CD14-positive monocyte (primary cell): ENCODE data around the gene SART3. TPM values are rescaled to one million over a fixed set of nuclear protein-coding genes. Genes with fewer than 3 reads are reported as not detected.
"Not testable (repeated sequence)": the region's sequence is repeated elsewhere in the genome, so short reads cannot be mapped to it uniquely, and the experiment has no call there.

Experiments used
- DNase-seq, 3 donors: peaks; one replicate each; pipeline ENCODE4 v3.0.0-alpha.2; 2011 to 2022
- H2AFZ ChIP-seq: 2 replicates; pipeline ENCODE4 v1.6.0; 2012; ENCODE audit warnings: mild to moderate bottlenecking, low read depth, low read length, inconsistent platforms; ENCODE audit not compliant: insufficient read depth, poor library complexity, severe bottlenecking
- H3K27ac ChIP-seq, 2 donors: 1 replicate in 1 of 2; 2 replicates in 1 of 2; pipeline ENCODE4 v1.5.1; 2012 to 2013; ENCODE audit warnings: low read length in 2 of 2, control low read depth in 1 of 2, inconsistent platforms in 1 of 2, low read depth in 1 of 2, mild to moderate bottlenecking in 1 of 2
- H3K27me3 ChIP-seq, 2 donors: one replicate each; pipeline versions ENCODE4 v1.6.0 to v1.6.1; 2011 to 2013; ENCODE audit warnings: low read length in 2 of 2; ENCODE audit not compliant: control insufficient read depth in 2 of 2, insufficient read depth in 2 of 2
- H3K36me3 ChIP-seq, 2 donors: replicated peaks in 1 of 2; 1 replicate in 1 of 2; 2 replicates in 1 of 2; pipeline versions ENCODE4 v1.5.1 to v1.6.1; 2012 to 2013; ENCODE audit warnings: low read length in 2 of 2, control low read depth in 1 of 2, inconsistent platforms in 1 of 2, mild to moderate bottlenecking in 1 of 2; ENCODE audit not compliant: insufficient read depth in 2 of 2, control insufficient read depth in 1 of 2
- H3K4me1 ChIP-seq, 2 donors: 1 replicate in 1 of 2; 2 replicates in 1 of 2; pipeline versions ENCODE4 v1.5.1 to v1.6.1; 2012 to 2013; ENCODE audit warnings: low read length in 2 of 2, control low read depth in 1 of 2, inconsistent platforms in 1 of 2, mild to moderate bottlenecking in 1 of 2, moderate library complexity in 1 of 2; ENCODE audit not compliant: insufficient read depth in 2 of 2, control insufficient read depth in 1 of 2
- H3K4me2 ChIP-seq: replicated peaks from 2 replicates; pipeline ENCODE3; 2012; ENCODE audit warnings: low read length, moderate library complexity, mild to moderate bottlenecking; ENCODE audit not compliant: poor library complexity, severe bottlenecking; ENCODE audit errors: extremely low read depth
- H3K4me3 ChIP-seq, 3 experiments: fragments of 200-600 bp in 1 of 3; sonication (generic) in 1 of 3; replicated peaks in 1 of 3; 1 replicate in 2 of 3; 2 replicates in 1 of 3; pipeline ENCODE4 v1.5.1; 2011 to 2013; ENCODE audit warnings: low read length in 3 of 3, mild to moderate bottlenecking in 3 of 3, control low read depth in 2 of 3, low read depth in 2 of 3, inconsistent platforms in 1 of 3, moderate library complexity in 1 of 3
- H3K79me2 ChIP-seq: 2 replicates; pipeline ENCODE4 v1.6.0; 2012; ENCODE audit warnings: mild to moderate bottlenecking, control low read depth, inconsistent platforms, low read length, moderate library complexity; ENCODE audit not compliant: insufficient read depth
- H3K9ac ChIP-seq: 2 replicates; pipeline ENCODE4 v1.6.0; 2017; ENCODE audit warnings: low read length, mild to moderate bottlenecking; ENCODE audit not compliant: insufficient read depth, poor library complexity, severe bottlenecking
- H3K9me3 ChIP-seq, 2 donors: replicated peaks in 1 of 2; 1 replicate in 1 of 2; 2 replicates in 1 of 2; pipeline versions ENCODE4 v1.5.1 to v1.6.1; 2012 to 2013; ENCODE audit warnings: low read length in 2 of 2, control low read depth in 1 of 2; ENCODE audit not compliant: control insufficient read depth in 1 of 2, insufficient read depth in 1 of 2
- H4K20me1 ChIP-seq: 2 replicates; pipeline ENCODE4 v1.6.0; 2012; ENCODE audit warnings: mild to moderate bottlenecking, low read length, control low read depth, moderate library complexity; ENCODE audit not compliant: insufficient read depth
- H3K27ac Mint-ChIP-seq, 7 donors: one replicate each; pipeline ENCODE4 v1.8.0; 2020; ENCODE audit warnings: mild to moderate bottlenecking in 7 of 7, mixed read lengths in 7 of 7, moderate library complexity in 6 of 7, inconsistent platforms in 2 of 7
- H3K27me3 Mint-ChIP-seq, 3 donors: one replicate each; pipeline ENCODE4 v1.8.0; 2021 to 2022; ENCODE audit warnings: low read depth in 3 of 3, mild to moderate bottlenecking in 3 of 3, mixed read lengths in 3 of 3, moderate library complexity in 3 of 3, inconsistent platforms in 1 of 3
- H3K36me3 Mint-ChIP-seq, 2 donors: one replicate each; pipeline ENCODE4 v1.8.0; 2020; ENCODE audit warnings: mixed read lengths in 2 of 2, inconsistent platforms in 1 of 2, mild to moderate bottlenecking in 1 of 2
- H3K4me1 Mint-ChIP-seq: one replicate; pipeline ENCODE4 v1.8.0; 2020; ENCODE audit warnings: mild to moderate bottlenecking, mixed read lengths
- H3K4me3 Mint-ChIP-seq, 2 donors: one replicate each; pipeline ENCODE4 v1.8.0; 2020; ENCODE audit warnings: mild to moderate bottlenecking in 2 of 2, mixed read lengths in 2 of 2, moderate library complexity in 1 of 2
- H3K9me3 Mint-ChIP-seq, 7 donors: one replicate each; pipeline ENCODE4 v1.8.0; 2020 to 2022; ENCODE audit warnings: mixed read lengths in 7 of 7, mild to moderate bottlenecking in 6 of 7, moderate library complexity in 6 of 7, inconsistent platforms in 2 of 7
- CTCF ChIP-seq: fragments of 200-600 bp; IDR thresholded peaks from one replicate; pipeline ENCODE4 v1.8.0; 2022; ENCODE audit warnings: antibody characterized with exemption, mild to moderate bottlenecking
- WGBS: methylation state at CpG from one replicate; pipeline ENCODE4 v1.1.5; 2013; ENCODE audit warnings: missing lambda C conversion rate; ENCODE audit not compliant: insufficient coverage; 5-methylcytosine and 5-hydroxymethylcytosine counted together
- intact Hi-C, 2 donors: fragments of 100-400 bp; cut with micrococcal nuclease; formaldehyde crosslinking; loops; one replicate each; pipeline versions ENCODE4 v1.15.0 to v1.15.1; 2023
- polyA plus RNA-seq, 3 donors: library from polyadenylated mRNA; depleted of rRNA in 1 of 3; unstranded in 2 of 3; stranded (reverse) in 1 of 3; fragments of 300-500 nt in 2 of 3; fragments of >200 nt in 1 of 3; fragmentation: Illumina TruSeq in 2 of 3; gene quantifications; 1 replicate in 2 of 3; 2 replicates in 1 of 3; pipeline ENCODE4 v1.2.3, GENCODE V29; 2012 to 2021

The SART3 gene
- polyA plus RNA-seq, 3 donors: 10.3 to 20.9 (median 20.6) TPM

GRCh38 chr12:108485371-108485770, 75.6 kb downstream of the SART3 start:
- H3K4me1 Mint-ChIP-seq, H3K27ac Mint-ChIP-seq, H3K4me2 ChIP-seq: not testable (repeated sequence)

GRCh38 chr12:108484845-108485244, 76.1 kb downstream of the SART3 start:
- H3K27me3 Mint-ChIP-seq: peaks cover 15 to 23% (median 15%) of the 10 kb centered on the region in 3 donors
- TF ChIP-seq CTCF: no peak
- Histone ChIP-seq H3K79me2 (no peaks in the 10 kb centered on the region), H3K9ac (no peak overlapping the region), H3K4me3 (no peak overlapping the region), H3K27ac (no peak overlapping the region), H3K4me2 (no peak overlapping the region), H3K4me1 (no peaks in the 10 kb centered on the region), H3K27me3 (no peaks in the 10 kb centered on the region), H2AFZ (no peak overlapping the region), H3K36me3 (no peaks in the 10 kb centered on the region), H3K9me3 (no peaks in the 10 kb centered on the region), H4K20me1 (no peaks in the 10 kb centered on the region)
- H3K4me1 Mint-ChIP-seq: no peaks in the 10 kb centered on the region
- peaks cover 0 to 11% (median 5%) of the 10 kb centered on the region in 7 donors for H3K9me3 Mint-ChIP-seq
- WGBS: no CpG with 5 or more reads among the region's 2 CpGs
- no peak overlapping the region for H3K4me3 Mint-ChIP-seq
- H3K27ac Mint-ChIP-seq: no peak overlapping the region
- intact Hi-C loops: no loop called here
- no peak for DNase-seq
- no peaks in the 10 kb centered on the region for H3K36me3 Mint-ChIP-seq

More at GRCh38 chr12:108485371-108485770, 75.6 kb downstream of the SART3 start:
- peaks cover 0 to 11% (median 5%) of the 10 kb centered on the region in 7 donors for H3K9me3 Mint-ChIP-seq
- H3K4me1 ChIP-seq, H4K20me1 ChIP-seq, H3K4me3 ChIP-seq, H3K9ac ChIP-seq, H2AFZ ChIP-seq, H3K4me3 Mint-ChIP-seq, H3K27ac ChIP-seq, H3K79me2 ChIP-seq, DNase-seq, H3K27me3 ChIP-seq, H3K36me3 ChIP-seq, H3K9me3 ChIP-seq, intact Hi-C loops, H3K36me3 Mint-ChIP-seq: not testable (repeated sequence)
- 49% methylated on average over 6 of the region's 7 CpGs for WGBS
- peaks cover 15 to 23% (median 15%) of the 10 kb centered on the region in 3 donors for H3K27me3 Mint-ChIP-seq
